Thyroid gland (tissue), 4 donors: ENCODE measurements around the gene RHNO1.

Experiments
- CTCF ChIP-seq, 6 experiments: fragments of 200-600 bp in 3 of 6; fragments of 450-650 bp in 3 of 6; sonication (generic) in 3 of 6; IDR thresholded peaks; one replicate each; pipeline ENCODE4 v1.5.1; 2016 to 2019; ENCODE audit warnings: antibody characterized with exemption in 6 of 6, mild to moderate bottlenecking in 2 of 6, inconsistent platforms in 1 of 6, moderate library complexity in 1 of 6
- POLR2A ChIP-seq, 2 donors: fragments of 450-650 bp; IDR thresholded peaks; one replicate each; pipeline ENCODE4 v1.6.1; 2017; ENCODE audit warnings: antibody characterized with exemption in 2 of 2, mild to moderate bottlenecking in 2 of 2, moderate library complexity in 1 of 2

- TF ChIP-seq CTCF (IDR thresholded peaks at IDR 0.05), result no peak
- TF ChIP-seq POLR2A (IDR thresholded peaks at IDR 0.05), result no peak
These were observed 19.4 kb upstream of the RHNO1 start for GRCh38 chr12:2857576-2857975.
